Measurements from ENCODE around the gene CHST13.

DNA sequence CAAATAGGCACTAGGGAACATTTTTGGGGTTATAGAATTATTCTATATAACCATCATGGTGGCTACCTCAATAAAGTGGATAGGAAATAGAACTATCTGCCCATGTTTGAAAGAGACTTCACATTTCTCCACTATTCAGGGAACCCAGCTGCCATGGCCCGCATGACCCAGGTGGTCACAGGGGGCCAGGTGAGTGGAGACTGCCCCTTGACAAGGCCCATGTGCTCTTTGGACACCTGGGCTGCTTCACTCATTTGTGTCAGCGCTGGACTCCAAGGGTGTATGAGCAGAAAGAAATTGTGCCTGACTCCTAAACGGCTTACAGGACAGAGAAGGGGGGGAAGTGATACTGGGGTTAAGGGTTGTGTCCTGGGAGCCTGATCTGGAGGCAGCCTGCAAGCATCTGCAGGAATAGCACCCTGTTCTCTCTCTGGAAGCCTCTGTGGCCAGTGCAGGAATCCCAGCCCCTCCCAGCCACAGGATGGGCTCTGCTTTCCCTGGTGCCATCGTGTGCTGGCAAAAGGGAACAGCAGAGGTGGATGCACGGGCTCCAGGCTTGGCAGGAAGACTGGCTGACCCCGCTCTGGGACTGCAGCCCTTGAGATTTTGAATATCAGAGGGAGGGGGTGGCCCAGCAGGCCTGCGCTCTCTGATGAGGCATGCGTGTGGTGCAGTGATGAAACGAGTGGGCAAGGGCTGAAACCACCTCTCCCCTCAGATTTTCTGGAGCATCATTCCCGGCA lies 43.9 kb downstream of the CHST13 start:
- TF ChIP-seq, protein P1, sequence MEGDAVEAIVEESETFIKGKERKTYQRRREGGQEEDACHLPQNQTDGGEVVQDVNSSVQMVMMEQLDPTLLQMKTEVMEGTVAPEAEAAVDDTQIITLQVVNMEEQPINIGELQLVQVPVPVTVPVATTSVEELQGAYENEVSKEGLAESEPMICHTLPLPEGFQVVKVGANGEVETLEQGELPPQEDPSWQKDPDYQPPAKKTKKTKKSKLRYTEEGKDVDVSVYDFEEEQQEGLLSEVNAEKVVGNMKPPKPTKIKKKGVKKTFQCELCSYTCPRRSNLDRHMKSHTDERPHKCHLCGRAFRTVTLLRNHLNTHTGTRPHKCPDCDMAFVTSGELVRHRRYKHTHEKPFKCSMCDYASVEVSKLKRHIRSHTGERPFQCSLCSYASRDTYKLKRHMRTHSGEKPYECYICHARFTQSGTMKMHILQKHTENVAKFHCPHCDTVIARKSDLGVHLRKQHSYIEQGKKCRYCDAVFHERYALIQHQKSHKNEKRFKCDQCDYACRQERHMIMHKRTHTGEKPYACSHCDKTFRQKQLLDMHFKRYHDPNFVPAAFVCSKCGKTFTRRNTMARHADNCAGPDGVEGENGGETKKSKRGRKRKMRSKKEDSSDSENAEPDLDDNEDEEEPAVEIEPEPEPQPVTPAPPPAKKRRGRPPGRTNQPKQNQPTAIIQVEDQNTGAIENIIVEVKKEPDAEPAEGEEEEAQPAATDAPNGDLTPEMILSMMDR (conservative IDR thresholded peaks at IDR 0.05; ENCODE audit: low read length) = no peak
- no peak for TF ChIP-seq EZH2phosphoT487 (IDR thresholded peaks at IDR 0.05; ENCODE audit: borderline replicate concordance)

Measured in Loucy (cell line).